ENCODE results near the gene MED29.
A peak's percentile ranks its signal among the peaks of the same experiment; 100 is the strongest.

MED29 gene

DNA sequence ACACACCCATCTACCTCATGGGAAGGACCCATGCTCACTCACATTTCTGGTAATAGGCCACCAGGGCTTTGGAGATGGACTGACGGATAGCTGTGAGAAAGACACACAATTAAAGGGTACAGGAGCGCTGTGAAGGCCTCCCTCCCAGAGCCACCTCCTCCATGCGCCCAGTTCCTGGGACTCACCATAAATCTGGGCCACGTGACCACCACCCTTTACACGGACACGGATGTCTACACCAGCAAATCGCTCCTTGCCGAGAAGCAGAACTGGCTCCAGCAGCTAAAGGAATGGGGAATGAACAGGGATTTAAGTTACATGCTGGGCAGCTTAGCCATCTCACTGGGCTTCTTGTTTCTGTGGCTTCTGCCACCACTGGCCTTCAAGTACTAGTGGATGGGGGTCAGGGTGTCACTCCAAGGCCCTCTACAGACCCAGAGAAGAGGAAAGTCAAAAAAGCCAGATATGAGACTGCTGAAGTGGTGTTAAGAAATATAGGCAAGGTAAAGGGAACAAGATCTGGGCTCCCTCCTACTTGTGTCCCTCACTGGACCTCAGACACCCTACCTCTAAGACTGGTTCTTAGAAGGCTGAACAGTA is 42.4 kb downstream of the MED29 start:
- DNase-seq: no peak

DNA sequence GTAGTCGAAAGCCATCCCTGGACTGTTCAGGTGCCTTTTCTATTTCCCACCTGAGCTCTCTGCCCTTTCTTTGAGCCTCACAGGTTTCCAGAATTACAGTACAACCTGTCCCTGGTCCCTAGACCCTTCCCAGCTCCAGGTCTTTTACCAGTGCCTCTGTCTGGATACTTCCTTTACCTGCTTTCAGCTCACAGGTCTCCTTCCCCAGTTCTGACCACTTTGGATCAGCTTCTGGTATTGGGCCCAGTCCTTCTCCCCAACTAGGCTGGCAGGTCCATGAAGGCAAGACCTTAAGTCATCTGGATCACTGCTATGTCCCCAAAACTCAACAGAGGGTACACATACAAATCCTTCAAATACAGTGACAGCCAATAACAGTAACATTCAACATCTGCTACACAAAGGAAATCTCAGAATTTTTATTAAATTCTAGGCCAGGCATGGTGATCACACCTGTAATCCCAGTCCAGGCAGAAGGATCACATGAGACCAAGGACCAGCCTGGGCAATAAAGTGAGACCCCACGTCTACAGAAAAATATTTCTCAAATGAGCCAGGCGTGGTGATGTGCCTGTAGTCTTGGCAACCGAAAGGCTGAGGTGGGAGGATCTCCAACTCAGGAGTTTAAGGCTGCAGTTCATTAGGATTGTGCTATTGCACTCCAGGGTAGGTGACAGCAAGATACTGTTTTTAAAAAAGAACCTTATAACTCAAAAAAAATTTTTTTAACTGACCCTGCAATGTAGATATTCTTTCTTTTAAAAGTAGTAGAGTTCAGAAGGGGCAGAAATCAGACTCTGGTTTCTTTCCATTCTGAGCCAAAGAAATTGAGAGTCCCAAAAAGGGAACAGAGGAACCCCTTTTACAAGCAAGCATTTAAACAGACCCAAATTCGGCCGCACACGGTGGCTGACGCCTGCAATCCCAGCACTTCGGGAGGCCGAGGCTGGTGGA is 43.2 kb downstream of the MED29 start:
- DNase-seq: no peak

DNA sequence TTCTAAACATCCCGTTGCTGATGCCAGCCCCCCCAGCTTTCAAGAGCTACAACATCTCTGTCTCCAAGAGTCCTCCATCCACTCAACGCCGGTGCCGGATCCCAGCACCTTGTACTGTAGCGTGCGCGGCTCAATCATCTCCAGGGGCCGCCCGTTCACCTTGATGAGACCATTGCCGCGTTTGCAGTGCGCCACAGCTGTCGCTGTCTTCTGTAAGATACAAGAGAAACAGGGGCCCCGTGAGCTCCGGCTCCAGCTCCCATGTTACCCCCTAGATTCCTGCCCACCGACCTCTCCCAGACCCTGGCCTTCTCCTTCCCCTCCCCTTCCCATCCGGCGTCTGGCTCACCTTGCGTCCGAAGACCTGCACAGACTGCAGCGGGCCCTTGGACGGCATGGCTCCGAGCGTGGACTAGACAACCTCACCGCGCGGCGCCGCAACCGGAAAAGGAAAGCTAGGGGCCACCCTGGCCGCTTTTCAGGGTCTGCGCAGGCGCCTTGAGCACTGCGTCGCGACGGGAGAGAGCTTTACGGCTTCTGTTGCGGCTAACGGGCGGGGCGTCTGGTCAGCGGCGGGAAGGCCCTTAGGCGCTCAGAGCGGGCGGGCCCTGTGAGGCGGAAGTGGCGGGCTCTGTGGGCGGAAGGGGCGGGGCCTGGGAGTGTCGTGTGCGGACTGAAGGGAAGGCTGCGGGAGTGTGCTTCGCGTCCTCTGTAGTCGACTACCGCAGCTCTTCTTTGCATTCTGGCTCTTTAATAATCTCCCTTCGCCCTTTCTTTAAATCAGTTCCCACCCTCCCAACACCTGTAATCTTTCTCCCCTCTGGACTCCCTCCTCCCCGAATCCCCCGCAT is 44.5 kb downstream of the MED29 start, which contains the start of gene RPS16:
Gene RPS16 (minus strand): TSS at position 451 of the 851 bp plus-strand sequence. CDS start 54 bp downstream, at position 397.
- peak; percentile 97 for DNase-seq

GRCh38 chr19:39436350-39436716 is 45.2 kb downstream of the MED29 start:
- no peak for DNase-seq

GRCh38 chr19:39438270-39438934 is 47.2 kb downstream of the MED29 start:
- DNase-seq: no peak

- DNase-seq: no peak
Observed at GRCh38 chr19:39444598-39445195, 53.5 kb downstream of the MED29 start.

- peak; percentile 89 for DNase-seq
Observed at GRCh38 chr19:39445196-39446111, 54.3 kb downstream of the MED29 start, which contains the start of gene SUPT5H. TSS of gene SUPT5H (plus strand) at chr19:39445582. CDS start at chr19:39445891, 309 bp downstream.

DNA sequence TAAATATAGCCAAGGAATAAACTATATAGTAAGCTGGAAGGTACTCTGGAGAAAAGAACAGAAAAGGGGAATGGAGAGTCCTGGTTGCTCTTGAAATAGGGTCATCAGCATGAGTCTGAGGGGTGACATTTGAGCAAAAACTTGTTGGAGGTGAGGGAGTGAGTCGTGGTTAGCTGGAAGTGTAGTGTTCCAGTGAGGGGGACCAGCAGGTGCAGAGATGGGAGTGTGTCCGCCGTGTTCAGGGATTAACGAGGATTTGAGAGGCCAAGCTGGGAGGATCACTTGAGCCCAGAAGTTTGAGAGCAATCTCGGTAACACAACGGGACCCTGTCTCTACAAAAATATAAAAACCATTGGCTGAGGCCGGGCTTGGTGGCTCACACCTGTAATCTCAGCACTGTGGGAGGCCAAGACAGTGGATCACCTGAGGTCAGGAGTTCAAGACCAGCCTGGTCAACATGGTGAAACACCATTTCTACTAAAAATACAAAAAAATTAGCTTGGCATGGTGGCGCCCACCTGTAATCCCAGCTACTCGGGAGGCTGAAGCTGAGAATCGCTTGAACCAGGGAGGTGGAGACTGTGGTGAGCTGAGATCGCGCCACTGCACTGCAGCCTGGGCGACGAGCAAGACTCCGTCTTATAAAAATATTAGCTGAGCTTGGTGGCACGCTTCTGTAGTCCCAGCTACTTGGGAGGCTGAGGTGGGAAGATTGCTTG is 55.3 kb downstream of the MED29 start:
- DNase-seq: no peak

GRCh38 chr19:39448271-39448670 is 57.1 kb downstream of the MED29 start:
- no peak for DNase-seq

- no peak for DNase-seq
Observed at GRCh38 chr19:39449116-39449797, 58.1 kb downstream of the MED29 start.
